ENCODE data around the gene SLC26A8.
A peak's percentile ranks its signal among the peaks of the same experiment; 100 is the strongest.
"Not testable (repeated sequence)": the region's sequence is repeated elsewhere in the genome, so short reads cannot be mapped to it uniquely, and the experiment has no call there.

The SLC26A8 gene

GRCh38 chr6:35922139-35922554, 102.3 kb downstream of the SLC26A8 start:
- no peaks in the 10 kb centered on the region for H3K27me3 ChIP-seq
- TF ChIP-seq CTCF (IDR thresholded peaks at IDR 0.05), result no peak
- H3K4me1 ChIP-seq (ENCODE audit: control insufficient read depth in 1 of 2, insufficient read depth in 1 of 2, low read depth in 1 of 2, low read length in 1 of 2), result peaks cover 23 to 24% of the 10 kb centered on the region in 2 experiments
- no peaks in the 10 kb centered on the region for H3K9me3 ChIP-seq
- H3K27ac ChIP-seq, result no peak overlapping the region
- no peak overlapping the region for H3K4me3 ChIP-seq (ENCODE audit: low read depth in 1 of 2, low read length in 1 of 2)
- no peaks in the 10 kb centered on the region for H3K36me3 ChIP-seq

- no peaks in the 10 kb centered on the region for H3K9me3 ChIP-seq
- H3K4me3 ChIP-seq (ENCODE audit: low read depth in 1 of 2, low read length in 1 of 2), result peak within 1 kb of the TSS; percentile 75 to 90
- peak; percentile 31 for TF ChIP-seq CTCF (IDR thresholded peaks at IDR 0.05)
- H3K4me1 ChIP-seq (ENCODE audit: control insufficient read depth in 1 of 2, insufficient read depth in 1 of 2, low read depth in 1 of 2, low read length in 1 of 2), result peaks cover 34 to 35% of the 10 kb centered on the region in 2 experiments
- H3K27me3 ChIP-seq, result no peaks in the 10 kb centered on the region
- peak within 1 kb of the TSS; percentile 92 for H3K27ac ChIP-seq
- H3K36me3 ChIP-seq, result peaks cover 8% of the 10 kb centered on the region
These were observed 103.4 kb downstream of the SLC26A8 start, which contains the start of gene SRPK1 for GRCh38 chr6:35920793-35921732. Gene SRPK1 (minus strand): TSS chr6:35921098. CDS start chr6:35921056, 42 bp downstream.

- H3K27ac ChIP-seq, result peak overlapping the region; percentile 92
- no peak for TF ChIP-seq CTCF (IDR thresholded peaks at IDR 0.05)
- H3K9me3 ChIP-seq, result no peaks in the 10 kb centered on the region
- H3K36me3 ChIP-seq, result peaks cover 18% of the 10 kb centered on the region
- no peaks in the 10 kb centered on the region for H3K27me3 ChIP-seq
- peaks cover 34 to 37% of the 10 kb centered on the region in 2 experiments for H3K4me1 ChIP-seq (ENCODE audit: control insufficient read depth in 1 of 2, insufficient read depth in 1 of 2, low read depth in 1 of 2, low read length in 1 of 2)
- peak overlapping the region; percentile 75 to 90 for H3K4me3 ChIP-seq (ENCODE audit: low read depth in 1 of 2, low read length in 1 of 2)
These were observed 104.4 kb downstream of the SLC26A8 start for GRCh38 chr6:35919827-35920751.

GRCh38 chr6:35919085-35919826, 105.2 kb downstream of the SLC26A8 start:
- H3K4me3 ChIP-seq (ENCODE audit: low read depth in 1 of 2, low read length in 1 of 2), result peak overlapping the region; percentile 75 to 90
- H3K36me3 ChIP-seq, result peaks cover 26% of the 10 kb centered on the region
- no peaks in the 10 kb centered on the region for H3K9me3 ChIP-seq
- peak overlapping the region; percentile 92 for H3K27ac ChIP-seq
- H3K4me1 ChIP-seq (ENCODE audit: control insufficient read depth in 1 of 2, insufficient read depth in 1 of 2, low read depth in 1 of 2, low read length in 1 of 2), result peaks cover 34 to 37% of the 10 kb centered on the region in 2 experiments
- TF ChIP-seq CTCF (IDR thresholded peaks at IDR 0.05), result no peak
- H3K27me3 ChIP-seq, result no peaks in the 10 kb centered on the region

GRCh38 chr6:35916893-35917292, 107.5 kb downstream of the SLC26A8 start:
- not testable (repeated sequence) for H3K27me3 ChIP-seq, H3K9me3 ChIP-seq
- peaks cover 34 to 35% of the 10 kb centered on the region in 2 experiments for H3K4me1 ChIP-seq (ENCODE audit: control insufficient read depth in 1 of 2, insufficient read depth in 1 of 2, low read depth in 1 of 2, low read length in 1 of 2)
- H3K4me3 ChIP-seq (ENCODE audit: low read depth in 1 of 2, low read length in 1 of 2), result peak overlapping the region; percentile 75 to 90
- H3K27ac ChIP-seq, result peak overlapping the region; percentile 92
- peaks cover 48% of the 10 kb centered on the region for H3K36me3 ChIP-seq
